ENCODE data around the gene OR4A16.

OR4A16 gene, protein sequence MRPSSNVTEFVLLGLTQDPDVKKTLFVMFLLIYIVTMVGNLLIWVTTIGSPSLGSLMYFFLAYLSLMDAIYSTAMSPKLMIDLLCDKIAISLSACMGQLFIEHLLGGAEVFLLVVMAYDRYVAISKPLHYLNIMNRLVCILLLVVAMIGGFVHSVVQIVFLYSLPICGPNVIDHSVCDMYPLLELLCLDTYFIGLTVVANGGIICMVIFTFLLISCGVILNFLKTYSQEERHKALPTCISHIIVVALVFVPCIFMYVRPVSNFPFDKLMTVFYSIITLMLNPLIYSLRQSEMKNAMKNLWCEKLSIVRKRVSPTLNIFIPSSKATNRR

GRCh38 chr11:55342901-55343300 lies at the start of gene OR4A16:
OR4A16 (plus strand) TSS chr11:55343201; CDS start chr11:55343201, 0 bp downstream.
- H3K4me3 ChIP-seq (ENCODE audit: low read depth, low read length) = no peak within 1 kb of the TSS

- H3K4me3 ChIP-seq (ENCODE audit: low read depth, low read length) = no peak overlapping the region
These were observed 18.5 kb upstream of the OR4A16 start for GRCh38 chr11:55324500-55324899.

DNA sequence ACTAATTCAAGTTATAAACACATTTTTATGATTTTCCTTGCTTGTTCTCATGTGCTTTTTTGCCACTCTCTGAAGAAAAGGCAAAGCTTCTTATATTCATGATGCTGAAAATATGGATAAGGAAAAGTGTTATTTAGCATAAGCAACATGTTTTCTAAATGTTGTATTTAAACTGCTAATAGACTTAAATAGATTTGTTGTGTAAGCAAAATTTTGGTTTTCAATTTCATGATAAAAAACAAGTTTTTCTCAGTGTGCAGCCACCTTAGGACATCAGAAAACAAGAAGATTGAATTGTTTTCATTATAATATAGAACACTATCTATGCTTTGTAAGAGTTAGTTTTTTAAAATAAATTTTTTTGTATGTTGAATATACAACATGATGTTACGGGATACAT lies 2.3 kb downstream of the OR4A16 start:
- H3K4me3 ChIP-seq (ENCODE audit: low read depth, low read length) = no peak overlapping the region

DNA sequence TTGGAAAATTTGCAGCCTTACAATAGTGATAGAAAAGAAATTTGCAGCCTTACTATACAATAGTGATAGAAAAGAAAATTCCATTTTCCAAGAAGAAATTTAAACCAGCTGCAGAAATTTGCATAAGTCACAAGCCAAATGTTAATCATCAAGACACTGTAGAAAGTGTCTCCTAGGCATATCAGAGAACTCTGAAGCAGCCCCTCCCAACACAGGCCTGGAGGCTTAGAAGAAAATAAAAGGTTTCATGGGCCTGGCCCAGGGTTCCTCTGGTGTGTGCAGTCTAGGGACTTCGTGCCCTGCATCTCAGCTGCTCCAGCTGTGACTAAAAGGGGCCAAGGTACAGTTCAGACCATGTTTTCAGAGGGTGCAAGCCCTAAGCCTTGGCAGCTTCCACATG lies 6.0 kb downstream of the OR4A16 start:
- no peak overlapping the region for H3K4me3 ChIP-seq (ENCODE audit: low read depth, low read length)

DNA sequence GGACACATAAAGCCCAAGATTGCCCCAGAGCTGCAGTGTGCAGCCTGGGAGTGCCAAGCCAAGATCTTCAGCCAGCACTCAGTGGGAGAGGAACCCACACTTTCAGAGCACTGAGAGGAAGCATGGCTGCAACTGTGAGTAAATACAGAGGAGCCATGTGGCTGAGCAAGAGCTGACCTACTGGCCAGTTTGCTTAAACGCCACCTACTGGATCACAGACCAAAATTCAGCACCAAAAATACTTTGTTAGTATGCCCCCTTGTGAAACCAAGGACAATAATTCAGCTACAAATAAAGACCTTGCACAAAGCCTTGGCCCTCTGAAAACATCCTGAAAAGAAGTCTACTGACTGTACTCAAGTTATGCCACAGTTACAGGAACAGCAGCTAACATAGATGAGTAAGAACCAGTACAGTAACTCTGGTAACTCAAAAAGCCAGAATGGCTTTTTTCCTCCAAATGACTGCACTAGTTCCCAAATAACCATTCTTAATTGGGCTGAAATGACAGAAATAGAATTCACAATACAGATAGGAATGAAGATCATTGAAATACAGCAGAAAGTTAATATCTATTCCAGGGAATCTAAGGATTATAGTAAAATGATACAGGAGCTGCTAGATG lies 14.7 kb downstream of the OR4A16 start:
- H3K4me3 ChIP-seq (ENCODE audit: low read depth, low read length) = no peak overlapping the region

DNA sequence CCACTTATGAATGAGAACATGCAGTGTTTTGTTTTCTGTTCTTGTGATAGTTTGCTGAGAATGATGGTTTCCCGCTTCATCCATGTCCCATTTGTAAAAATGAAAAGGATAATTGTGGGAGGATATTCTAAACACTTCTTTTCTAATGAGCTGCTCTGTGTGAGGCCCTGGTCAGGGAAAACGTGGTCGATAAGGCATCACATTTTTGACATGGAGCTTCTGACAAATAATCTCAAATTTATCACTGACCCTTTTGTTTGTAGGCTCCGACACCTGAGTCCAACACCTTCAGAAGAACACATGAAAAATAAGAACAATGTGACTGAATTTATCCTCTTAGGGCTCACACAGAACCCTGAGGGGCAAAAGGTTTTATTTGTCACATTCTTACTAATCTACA lies 24.7 kb downstream of the OR4A16 start, which contains the start of gene OR4A15:
Gene OR4A15, plus strand, starts transcription at position 301 of the 400 bp plus-strand sequence. Its CDS starts 0 bp downstream, at position 301.
- H3K4me3 ChIP-seq (ENCODE audit: low read depth, low read length) = no peak within 1 kb of the TSS

Data from iPS-11a (cell line).